Measurements from ENCODE around the gene RMI2.

- TF ChIP-seq LEF1 (IDR thresholded peaks at IDR 0.05; ENCODE audit: borderline replicate concordance), result no peak
- no peak for TF ChIP-seq L3MBTL2 (conservative IDR thresholded peaks at IDR 0.05)
- TF ChIP-seq BHLHE40 (IDR thresholded peaks at IDR 0.05; ENCODE audit: borderline replicate concordance), result no peak
- TF ChIP-seq FOXM1 (IDR thresholded peaks at IDR 0.05; ENCODE audit: borderline replicate concordance), result no peak
- no peak for TF ChIP-seq SP1 (IDR thresholded peaks at IDR 0.05)
- no peak for TF ChIP-seq FOXA1 (IDR thresholded peaks at IDR 0.05)
- TF ChIP-seq ELF4 (IDR thresholded peaks at IDR 0.05), result no peak
- TF ChIP-seq TARDBP (IDR thresholded peaks at IDR 0.05), result no peak
- TF ChIP-seq ZNF384 (IDR thresholded peaks at IDR 0.05), result no peak
- TF ChIP-seq HDGF (IDR thresholded peaks at IDR 0.05; ENCODE audit: borderline replicate concordance), result no peak
- TF ChIP-seq ARNT (IDR thresholded peaks at IDR 0.05), result no peak
- no peak for TF ChIP-seq PKNOX1 (IDR thresholded peaks at IDR 0.05)
- TF ChIP-seq NFRKB (IDR thresholded peaks at IDR 0.05), result no peak
Measured at GRCh38 chr16:11333010-11333409, 12.2 kb upstream of the RMI2 start.

Measured in HEK293T (cell line).